ENCODE results near the gene RPP30. TPM values are rescaled to one million over a fixed set of nuclear protein-coding genes. Genes with fewer than 3 reads are reported as not detected.

RPP30 gene
- total RNA-seq: 40.4 and 49.9 TPM in 2 replicates

GRCh38 chr10:90871766-90872647 lies at the start of gene RPP30:
RPP30 (plus strand) TSS chr10:90871974; CDS start chr10:90871987, 13 bp downstream.

GRCh38 chr10:90857635-90858460 lies 13.9 kb upstream of the RPP30 start, which contains the start of gene HTR7:
HTR7 (minus strand) TSS chr10:90858039; CDS start chr10:90857671, 368 bp downstream.

GRCh38 chr10:90920986-90921666 lies 49.4 kb downstream of the RPP30 start, which contains the start of gene ANKRD1:
ANKRD1 (minus strand) TSS chr10:90921087; CDS start chr10:90921027, 60 bp downstream.

Small RNA genes lying within 50 kb of the gene (small RNA-seq; reads per million reads assigned to genes)
- gene RF00019: not detected
- gene RNU6-740P: not detected

Other genes with a start within 250 kb of the RPP30 start
- gene HTR7, start 13.9 kb upstream of the RPP30 start, total RNA-seq: 0.37 and 2.2 TPM in 2 replicates
- 0.20 TPM in 1 of 2 replicates, not detected in the other for gene ANKRD1, start 49.1 kb downstream of the RPP30 start, total RNA-seq